NCI-H2029 treated with DMSO at 0.1 percent for 48 hours (cell line): ENCODE results near the gene OSMR.

ENCODE experiments used
- DNase-seq: peaks from one replicate; lab custom pipeline; 2025; lab: John Stamatoyannopoulos, UW

Gene OSMR

GRCh38 chr5:38845526-38846378, at the start of gene OSMR:
OSMR (plus strand) TSS chr5:38846012; CDS start chr5:38869045, 23,033 bp downstream.
- no peak for DNase-seq

- DNase-seq, result no peak
These were observed 49.1 kb upstream of the OSMR start for GRCh38 chr5:38796742-38797108.

GRCh38 chr5:38797838-38798237, 48.0 kb upstream of the OSMR start:
- DNase-seq, result no peak

GRCh38 chr5:38799556-38800377, 46.0 kb upstream of the OSMR start:
- no peak for DNase-seq

GRCh38 chr5:38800515-38800914, 45.3 kb upstream of the OSMR start:
- DNase-seq, result no peak

- no peak for DNase-seq
These were observed 43.7 kb upstream of the OSMR start for GRCh38 chr5:38802125-38802524.

GRCh38 chr5:38803246-38803645, 42.6 kb upstream of the OSMR start:
- peak; percentile 28 for DNase-seq

GRCh38 chr5:38806775-38807258, 39.0 kb upstream of the OSMR start:
- no peak for DNase-seq

GRCh38 chr5:38807570-38808483, 38.0 kb upstream of the OSMR start:
- DNase-seq, result no peak

GRCh38 chr5:38808666-38809343, 37.0 kb upstream of the OSMR start:
- DNase-seq, result no peak

- peak; percentile 74 for DNase-seq
These were observed 36.1 kb upstream of the OSMR start for GRCh38 chr5:38809388-38810359.

- no peak for DNase-seq
These were observed 30.9 kb upstream of the OSMR start for GRCh38 chr5:38814879-38815278.

GRCh38 chr5:38816083-38817030, 29.5 kb upstream of the OSMR start:
- DNase-seq, result no peak

- DNase-seq, result no peak
These were observed 24.1 kb upstream of the OSMR start for GRCh38 chr5:38821679-38822078.

GRCh38 chr5:38823503-38823902, 22.3 kb upstream of the OSMR start:
- no peak for DNase-seq

- DNase-seq, result no peak
These were observed 21.0 kb upstream of the OSMR start for GRCh38 chr5:38824821-38825220.

GRCh38 chr5:38825494-38825893, 20.3 kb upstream of the OSMR start:
- DNase-seq, result no peak

- no peak for DNase-seq
These were observed 18.3 kb upstream of the OSMR start for GRCh38 chr5:38827525-38827924.

GRCh38 chr5:38830521-38831051, 15.2 kb upstream of the OSMR start:
- no peak for DNase-seq
